ENCODE measurements around the gene HOXA3. TPM values are rescaled to one million over a fixed set of nuclear protein-coding genes. Genes with fewer than 3 reads are reported as not detected.

HOXA3 gene
- total and polyA plus RNA-seq, 2 experiments from 2014 or later: 0.83 to 4.1 TPM

- Histone ChIP-seq H3K27me3 (peaks cover 92% of the 10 kb centered on the region), H3K9me3 (ENCODE audit: low read depth) (no peaks in the 10 kb centered on the region), H3K36me3 (replicated peaks; ENCODE audit: insufficient read depth, low read depth) (no peaks in the 10 kb centered on the region), H3K4me1 (ENCODE audit: insufficient read depth) (peaks cover 26% of the 10 kb centered on the region), H3K4me3 (no peak overlapping the region), H2AFZ (no peak overlapping the region), H3K9me2 (replicated peaks; ENCODE audit: insufficient read depth) (no peaks in the 10 kb centered on the region), H3K4me2 (peak overlapping the region; percentile 96), H4K20me1 (ENCODE audit: insufficient read depth, poor library complexity, severe bottlenecking) (no peaks in the 10 kb centered on the region), H3K79me2 (peaks cover 67% of the 10 kb centered on the region), H3K27ac (peak overlapping the region; percentile 96)
- no peak for DNase-seq (ENCODE audit: low spot score)
- 24% methylated on average over 12 of the region's 12 CpGs for WGBS (ENCODE audit: low lambda C conversion rate, missing lambda C conversion rate)
- TF ChIP-seq EZH2phosphoT487 (IDR thresholded peaks at IDR 0.05; ENCODE audit: low read depth, severe bottlenecking, unreplicated experiment) (no peak), CTCF (IDR thresholded peaks at IDR 0.05; ENCODE audit: poor library complexity) (no peak), EZH2 (IDR thresholded peaks at IDR 0.05; ENCODE audit: borderline replicate concordance) (no peak)
Measured at GRCh38 chr7:27164045-27164366, 11.6 kb upstream of the HOXA3 start.

GRCh38 chr7:27163288-27164044 lies 11.1 kb upstream of the HOXA3 start:
- no peak for DNase-seq (ENCODE audit: low spot score)
- TF ChIP-seq EZH2phosphoT487 (IDR thresholded peaks at IDR 0.05; ENCODE audit: low read depth, severe bottlenecking, unreplicated experiment) (no peak), CTCF (IDR thresholded peaks at IDR 0.05; ENCODE audit: poor library complexity) (no peak), EZH2 (IDR thresholded peaks at IDR 0.05; ENCODE audit: borderline replicate concordance) (no peak)
- peaks cover 92% of the 10 kb centered on the region for H3K27me3 ChIP-seq
- WGBS (ENCODE audit: low lambda C conversion rate, missing lambda C conversion rate): 52% methylated on average over 24 of the region's 24 CpGs
- H3K9me3 ChIP-seq (ENCODE audit: low read depth): no peaks in the 10 kb centered on the region
- peaks cover 26% of the 10 kb centered on the region for H3K4me1 ChIP-seq (ENCODE audit: insufficient read depth)
- peak overlapping the region; percentile 96 for H3K4me2 ChIP-seq
- no peaks in the 10 kb centered on the region for H3K36me3 ChIP-seq (replicated peaks; ENCODE audit: insufficient read depth, low read depth)
- H3K9me2 ChIP-seq (replicated peaks; ENCODE audit: insufficient read depth): no peaks in the 10 kb centered on the region
- no peak overlapping the region for H2AFZ ChIP-seq
- peaks cover 62% of the 10 kb centered on the region for H3K79me2 ChIP-seq
- peak overlapping the region; percentile 22 for H3K27ac ChIP-seq
- H4K20me1 ChIP-seq (ENCODE audit: insufficient read depth, poor library complexity, severe bottlenecking): no peaks in the 10 kb centered on the region
- peak overlapping the region; percentile 10 for H3K4me3 ChIP-seq

- Histone ChIP-seq H3K27ac (peak overlapping the region; percentile 62), H4K20me1 (ENCODE audit: insufficient read depth, poor library complexity, severe bottlenecking) (no peaks in the 10 kb centered on the region), H3K36me3 (replicated peaks; ENCODE audit: insufficient read depth, low read depth) (no peaks in the 10 kb centered on the region), H3K79me2 (peaks cover 54% of the 10 kb centered on the region), H3K9me3 (ENCODE audit: low read depth) (no peaks in the 10 kb centered on the region), H3K4me2 (peak overlapping the region; percentile 96), H3K9me2 (replicated peaks; ENCODE audit: insufficient read depth) (no peaks in the 10 kb centered on the region), H3K4me1 (ENCODE audit: insufficient read depth) (peaks cover 22% of the 10 kb centered on the region), H2AFZ (no peak overlapping the region), H3K4me3 (peak overlapping the region; percentile 10), H3K27me3 (peaks cover 92% of the 10 kb centered on the region)
- TF ChIP-seq CTCF (IDR thresholded peaks at IDR 0.05; ENCODE audit: poor library complexity) (no peak), EZH2phosphoT487 (IDR thresholded peaks at IDR 0.05; ENCODE audit: low read depth, severe bottlenecking, unreplicated experiment) (no peak), EZH2 (IDR thresholded peaks at IDR 0.05; ENCODE audit: borderline replicate concordance) (no peak)
- DNase-seq (ENCODE audit: low spot score): no peak
- 71% methylated on average over 7 of the region's 7 CpGs for WGBS (ENCODE audit: low lambda C conversion rate, missing lambda C conversion rate)
Measured at GRCh38 chr7:27162561-27163287, 10.3 kb upstream of the HOXA3 start.

Measured in hepatocyte (in vitro differentiated cells).